PC-9 (cell line): ENCODE data around the gene INO80. TPM values are rescaled to one million over a fixed set of nuclear protein-coding genes. Genes with fewer than 3 reads are reported as not detected.

Experiments used
- BruUV-seq: library from RNA; stranded (reverse); fragments of 400-500 nt; replicated peaks from 2 replicates; lab custom pipeline; 2021; lab: Mats Ljungman, UMichigan
- CTCF ChIA-PET: fragments of 300-600 bp; sonication (Branson Sonifier 250); formaldehyde crosslinking; loops from one replicate; lab custom pipeline; 2022; ENCODE audit warnings: antibody characterized with exemption; lab: Charles Lee
- POLR2A ChIA-PET: fragments of 300-600 bp; sonication (Branson Sonifier 250); formaldehyde crosslinking; loops from one replicate; lab custom pipeline; 2022; ENCODE audit warnings: antibody characterized with exemption; ENCODE audit not compliant: unreplicated experiment; lab: Charles Lee
- DNase-seq, 2 experiments: peaks; one replicate each; pipeline versions ENCODE4 v3.0.0 to v3.0.0-alpha.2; 2015 to 2022; ENCODE audit warnings: mixed read lengths in 1 of 2
- H2AFZ ChIP-seq: fragments of 200-600 bp; sonication (generic); 2 replicates; pipeline ENCODE4 v1.8.1; 2017; ENCODE audit warnings: antibody characterized with exemption
- H3F3A ChIP-seq: fragments of 200-600 bp; sonication (generic); 2 replicates; pipeline ENCODE4 v1.8.1; 2017; ENCODE audit warnings: antibody characterized with exemption, mild to moderate bottlenecking, low read depth; ENCODE audit not compliant: insufficient read depth
- H3K27ac ChIP-seq: fragments of 200-600 bp; sonication (generic); 2 replicates; pipeline ENCODE4 v1.6.1; 2016; ENCODE audit warnings: mixed run types
- H3K27me3 ChIP-seq: fragments of 200-600 bp; sonication (generic); 2 replicates; pipeline ENCODE4 v1.6.1; 2016; ENCODE audit warnings: low read depth, mixed run types; ENCODE audit not compliant: insufficient read depth
- H3K36me3 ChIP-seq: fragments of 200-600 bp; sonication (generic); 2 replicates; pipeline ENCODE4 v1.6.1; 2016; ENCODE audit warnings: low read depth, mixed run types
- H3K4me1 ChIP-seq: fragments of 200-600 bp; sonication (generic); replicated peaks from 2 replicates; pipeline ENCODE4 v1.6.1; 2016; ENCODE audit warnings: mixed run types; ENCODE audit not compliant: insufficient read depth
- H3K4me2 ChIP-seq: fragments of 200-600 bp; sonication (generic); 2 replicates; pipeline ENCODE4 v1.6.1; 2017; ENCODE audit warnings: mixed run types
- H3K4me3 ChIP-seq: fragments of 200-600 bp; sonication (generic); 2 replicates; pipeline ENCODE4 v1.6.1; 2016; ENCODE audit warnings: mixed run types
- H3K79me2 ChIP-seq: fragments of 200-600 bp; sonication (generic); 2 replicates; pipeline ENCODE4 v1.6.1; 2017; ENCODE audit warnings: low read depth, mixed run types
- H3K9me2 ChIP-seq: fragments of 200-600 bp; sonication (generic); 2 replicates; pipeline ENCODE4 v1.8.1; 2017; ENCODE audit warnings: mild to moderate bottlenecking; ENCODE audit not compliant: insufficient read depth
- H3K9me3 ChIP-seq: fragments of 200-600 bp; sonication (generic); 2 replicates; pipeline ENCODE4 v1.8.1; 2016; ENCODE audit warnings: low read depth; ENCODE audit not compliant: insufficient read depth
- H4K20me1 ChIP-seq: fragments of 200-600 bp; sonication (generic); 2 replicates; pipeline ENCODE4 v1.8.1; 2017; ENCODE audit not compliant: insufficient read depth
- CTCF ChIP-seq: fragments of 200-600 bp; sonication (generic); conservative IDR thresholded peaks from 2 replicates; pipeline ENCODE4 v1.6.1; 2017; ENCODE audit warnings: mixed run types, antibody characterized with exemption, mild to moderate bottlenecking, moderate library complexity
- EZH2 ChIP-seq: fragments of 200-600 bp; sonication (generic); IDR thresholded peaks from 2 replicates; pipeline ENCODE4 v1.8.0; 2017; ENCODE audit warnings: antibody characterized with exemption, low read depth
- intact Hi-C: fragments of 100-400 bp; cut with micrococcal nuclease; formaldehyde crosslinking; loops from one replicate; pipeline ENCODE4 v1.10.0; 2022; ENCODE audit not compliant: unreplicated experiment
- total RNA-seq: library from RNA; stranded (reverse); gene quantifications from 2 replicates; pipeline ENCODE4 v1.2.3, GENCODE V29; 2021

Gene INO80
- total RNA-seq, 1 experiment from 2014 or later, result 18.8 TPM

- H3K27ac ChIP-seq, result no peak overlapping the region
- no peaks in the 10 kb centered on the region for H3K9me2 ChIP-seq
- H3K4me2 ChIP-seq, result no peak overlapping the region
- no peaks in the 10 kb centered on the region for H3K36me3 ChIP-seq
- intact Hi-C loops, result no loop called here
- H3K27me3 ChIP-seq, result no peaks in the 10 kb centered on the region
- H3K79me2 ChIP-seq, result no peaks in the 10 kb centered on the region
- POLR2A ChIA-PET, result interaction anchor here (0.6 to 0.7 kb wide), 3 partner anchors 61 to 207 kb away, joined by 3 to 23 read pairs (median 4); no protein-coding TSS in a partner anchor
- no peaks in the 10 kb centered on the region for H3K9me3 ChIP-seq
- DNase-seq, result no peak
- H4K20me1 ChIP-seq, result no peaks in the 10 kb centered on the region
- TF ChIP-seq EZH2, result no peak
- no peak for TF ChIP-seq CTCF
- CTCF ChIA-PET, result no interaction called here
- H3F3A ChIP-seq, result peaks cover 4% of the 10 kb centered on the region; the same call in 1 of the 2 replicates
- H2AFZ ChIP-seq, result no peak overlapping the region
- no TSS peak for BruUV-seq
- H3K4me1 ChIP-seq, result peaks cover 12% of the 10 kb centered on the region
- H3K4me3 ChIP-seq, result no peak overlapping the region
Measured at GRCh38 chr15:41128174-41128902, 12.3 kb upstream of the INO80 start.

- H3K79me2 ChIP-seq, result no peaks in the 10 kb centered on the region
- peak overlapping the region; percentile 13; the same call in 1 of the 2 replicates for H3K4me2 ChIP-seq
- TF ChIP-seq EZH2 (no peak), CTCF (no peak)
- peaks cover 4% of the 10 kb centered on the region; the same call in 1 of the 2 replicates for H3F3A ChIP-seq
- BruUV-seq, result no TSS peak
- intact Hi-C loops, result no loop called here
- DNase-seq, result peak; percentile 36 to 53
- ChIA-PET CTCF (no interaction called here), POLR2A (interaction anchor here (0.5 to 0.6 kb wide), 3 partner anchors 13 to 158 kb away, joined by 3 to 14 read pairs (median 10); no protein-coding TSS in a partner anchor)
- H4K20me1 ChIP-seq, result no peaks in the 10 kb centered on the region
- H3K4me3 ChIP-seq, result no peak overlapping the region
- no peaks in the 10 kb centered on the region for H3K9me3 ChIP-seq
- no peaks in the 10 kb centered on the region for H3K36me3 ChIP-seq
- no peak overlapping the region for H3K27ac ChIP-seq
- peaks cover 12% of the 10 kb centered on the region for H3K4me1 ChIP-seq
- no peak overlapping the region for H2AFZ ChIP-seq
- H3K27me3 ChIP-seq, result no peaks in the 10 kb centered on the region
- no peaks in the 10 kb centered on the region for H3K9me2 ChIP-seq
Measured at GRCh38 chr15:41125931-41126642, 10.0 kb upstream of the INO80 start.

- H3K4me1 ChIP-seq, result peaks cover 12% of the 10 kb centered on the region
- H3K79me2 ChIP-seq, result no peaks in the 10 kb centered on the region
- no peak overlapping the region for H2AFZ ChIP-seq
- no peak overlapping the region for H3K27ac ChIP-seq
- peaks cover 4% of the 10 kb centered on the region; the same call in 1 of the 2 replicates for H3F3A ChIP-seq
- no peaks in the 10 kb centered on the region for H3K9me3 ChIP-seq
- ChIA-PET POLR2A (interaction anchor here (0.5 kb wide), 1 partner anchor 33 kb away, joined by 14 read pairs; no protein-coding TSS in a partner anchor), CTCF (interaction anchor here (0.7 kb wide), 1 partner anchor 59 kb away, joined by 4 read pairs; no protein-coding TSS in a partner anchor)
- TF ChIP-seq EZH2 (no peak), CTCF (no peak)
- BruUV-seq, result no TSS peak
- H3K36me3 ChIP-seq, result no peaks in the 10 kb centered on the region
- intact Hi-C loops, result no loop called here
- no peaks in the 10 kb centered on the region for H3K27me3 ChIP-seq
- H3K9me2 ChIP-seq, result no peaks in the 10 kb centered on the region
- DNase-seq, result peak in 1 of 2 experiments; percentile 47
- no peaks in the 10 kb centered on the region for H4K20me1 ChIP-seq
- no peak overlapping the region; the same call in 1 of the 2 replicates for H3K4me2 ChIP-seq
- no peak overlapping the region for H3K4me3 ChIP-seq
Measured at GRCh38 chr15:41125063-41125669, 9.1 kb upstream of the INO80 start.
